ENCODE measurements around the gene ATOH8.
A peak's percentile ranks its signal among the peaks of the same experiment; 100 is the strongest.

Gene ATOH8

GRCh38 chr2:85719609-85720240 lies 34.1 kb upstream of the ATOH8 start:
- DNase-seq: no peak

DNA sequence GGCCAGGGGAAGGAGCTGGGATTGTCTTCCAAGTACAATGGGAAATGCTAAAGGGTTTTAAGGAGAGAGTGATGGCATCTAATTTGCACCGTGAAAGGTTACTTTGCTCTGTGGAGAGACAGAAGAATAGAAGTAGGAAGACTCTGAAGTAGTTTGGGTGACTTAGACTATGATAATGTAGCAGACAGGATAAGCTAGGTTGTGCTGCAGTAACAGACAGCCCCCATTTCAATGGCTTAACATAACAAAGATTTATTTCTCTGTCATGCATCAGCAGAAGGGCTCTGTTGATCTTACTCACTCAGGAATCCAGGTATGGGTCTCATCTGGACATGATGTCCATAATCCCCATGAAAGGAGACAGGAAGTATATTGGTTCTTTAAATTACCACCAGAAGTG lies 33.3 kb upstream of the ATOH8 start:
- DNase-seq: no peak

DNA sequence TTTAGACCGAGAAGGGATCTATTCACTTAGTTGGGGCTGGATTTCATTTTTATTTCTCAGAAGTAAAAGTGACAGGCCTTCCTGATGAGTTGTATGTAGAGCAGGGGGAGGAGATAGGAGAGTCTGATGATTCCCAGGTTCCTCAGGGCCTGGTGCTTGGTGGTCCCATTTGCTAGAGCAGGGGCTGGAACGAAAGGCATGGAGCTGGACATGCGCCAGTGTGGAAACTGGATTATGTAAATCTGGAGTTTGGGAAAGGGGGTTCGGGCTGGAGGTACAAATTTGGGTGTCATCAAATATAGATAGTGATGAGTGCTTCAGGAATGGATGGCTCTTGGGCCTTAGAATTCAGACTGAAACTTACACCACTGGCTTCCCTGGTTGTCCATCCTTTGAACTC lies 32.1 kb upstream of the ATOH8 start:
- DNase-seq: no peak

GRCh38 chr2:85722519-85722918 lies 31.3 kb upstream of the ATOH8 start:
- DNase-seq: no peak

GRCh38 chr2:85723707-85724360 lies 30.0 kb upstream of the ATOH8 start:
- no peak for DNase-seq

GRCh38 chr2:85724731-85725181 lies 29.0 kb upstream of the ATOH8 start:
- DNase-seq: no peak

DNA sequence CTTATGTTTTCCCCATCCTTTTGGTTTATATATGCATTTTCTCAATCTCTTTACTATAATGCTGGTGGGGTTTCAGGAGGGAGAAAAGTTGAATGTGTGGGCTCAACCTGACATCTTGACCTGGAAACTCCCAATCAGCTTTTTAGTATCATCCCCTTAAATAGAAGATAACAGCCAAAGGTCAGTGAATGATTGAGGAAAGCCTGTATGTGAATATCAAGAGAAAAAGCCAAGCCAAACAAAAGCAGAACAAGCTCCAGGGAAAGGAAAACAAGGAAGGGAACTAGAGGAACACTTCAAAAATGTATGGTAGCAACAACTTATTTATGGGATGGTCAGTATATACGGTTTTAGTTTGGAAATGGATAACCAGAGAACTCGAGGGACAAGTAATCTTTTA lies 28.3 kb upstream of the ATOH8 start:
- no peak for DNase-seq

DNA sequence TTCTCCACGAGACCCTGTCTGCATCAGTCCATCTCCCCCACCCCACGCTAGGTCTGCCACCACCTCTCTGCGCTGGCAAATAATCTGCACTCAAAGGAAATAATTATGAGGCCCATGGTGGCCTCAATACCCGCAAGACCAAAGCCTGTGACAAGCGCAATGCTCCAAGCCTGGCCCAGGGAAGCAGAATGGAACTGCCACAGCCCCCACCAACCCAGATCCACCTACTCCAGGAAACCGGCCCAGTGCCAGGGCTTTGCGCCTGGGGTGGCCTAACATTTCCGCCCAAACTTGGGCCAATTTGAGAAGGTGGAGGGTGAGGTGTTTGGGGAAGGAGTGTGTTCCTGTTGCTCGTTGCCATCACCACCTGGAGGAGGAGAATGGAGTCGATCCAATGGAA lies 26.0 kb upstream of the ATOH8 start:
- DNase-seq: no peak

- DNase-seq: no peak
Observed at GRCh38 chr2:85728342-85728741, 25.4 kb upstream of the ATOH8 start.

DNA sequence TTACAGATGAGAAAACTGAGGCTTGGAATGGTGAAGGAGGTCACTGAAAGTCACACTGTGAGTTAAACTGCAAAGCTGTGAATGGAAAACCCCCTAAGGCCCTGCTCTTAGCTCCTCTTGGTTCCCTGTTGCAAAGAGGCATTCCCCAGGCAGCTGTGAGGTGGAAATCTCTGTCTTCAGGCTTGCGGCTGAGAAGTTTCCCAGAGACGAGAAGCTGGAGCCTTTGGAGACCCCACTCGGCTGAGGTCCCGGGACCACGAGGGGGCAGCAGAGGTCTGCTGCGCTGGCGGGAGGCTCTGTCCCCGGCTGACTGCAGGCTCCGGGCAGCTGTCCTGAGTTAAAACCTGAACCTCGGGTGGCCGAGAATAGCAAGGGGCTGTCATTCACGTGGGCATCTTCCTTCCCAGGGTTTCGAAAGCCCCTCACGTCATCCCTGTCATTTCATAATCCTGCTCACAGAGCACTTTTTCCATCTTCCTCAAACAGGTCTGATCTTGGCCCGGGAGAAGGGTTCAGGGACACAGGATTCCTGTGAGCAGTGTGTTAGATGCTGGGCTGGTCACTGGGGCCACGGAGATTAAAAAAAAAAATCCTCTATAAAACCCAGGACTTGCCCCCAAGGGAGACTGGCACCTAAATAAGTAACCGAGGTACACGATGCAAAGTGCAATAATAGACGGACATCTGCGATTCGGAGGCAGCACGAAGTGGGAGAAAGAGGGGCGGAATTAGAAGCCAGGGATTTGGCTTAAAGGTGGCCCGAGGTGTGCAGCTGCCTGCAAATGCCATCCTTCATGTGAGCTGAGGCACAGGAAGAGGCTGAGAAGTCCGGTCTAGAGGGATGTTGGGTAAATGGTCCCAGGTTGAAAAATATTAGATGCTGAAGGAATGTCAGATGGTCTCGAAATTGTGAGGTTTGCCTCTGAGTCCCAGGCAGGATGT lies 24.6 kb upstream of the ATOH8 start:
- peak; percentile 54 for DNase-seq

DNA sequence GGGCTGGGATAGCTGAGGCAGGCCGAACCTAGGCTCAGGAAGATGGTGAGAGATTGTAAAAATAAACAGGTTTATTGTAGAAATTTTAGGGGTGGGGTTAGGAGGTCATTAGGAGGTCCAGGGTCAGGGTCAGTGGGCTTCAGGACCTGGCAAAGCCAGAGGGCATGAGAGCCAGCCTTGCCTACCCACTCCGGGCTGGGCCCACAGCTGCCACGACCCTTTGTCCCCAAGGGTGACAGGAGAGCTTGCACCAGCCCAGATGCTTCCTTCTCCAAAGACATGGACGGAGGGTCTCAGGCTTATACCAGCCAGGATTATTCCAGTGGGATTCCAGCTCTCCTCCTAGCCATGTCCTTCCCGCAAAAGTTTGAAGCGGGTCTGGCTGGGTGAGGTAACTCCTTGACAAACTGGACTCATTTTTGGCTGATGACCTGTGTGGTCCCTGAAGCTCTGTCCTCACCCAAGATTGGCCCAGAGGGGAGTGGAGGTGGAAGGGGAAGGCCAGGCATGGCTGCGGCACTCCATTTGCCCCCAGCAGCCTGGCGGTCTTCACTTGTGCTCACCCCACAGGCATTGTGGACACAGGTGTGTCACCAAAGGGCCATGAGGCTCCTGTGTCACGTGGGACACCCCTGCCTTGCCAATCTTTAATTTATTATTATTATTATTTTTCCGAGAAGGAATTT lies 23.8 kb upstream of the ATOH8 start:
- DNase-seq: no peak

- no peak for DNase-seq
Observed at GRCh38 chr2:85730686-85731230, 23.0 kb upstream of the ATOH8 start.

GRCh38 chr2:85731606-85732005 lies 22.2 kb upstream of the ATOH8 start:
- no peak for DNase-seq

DNA sequence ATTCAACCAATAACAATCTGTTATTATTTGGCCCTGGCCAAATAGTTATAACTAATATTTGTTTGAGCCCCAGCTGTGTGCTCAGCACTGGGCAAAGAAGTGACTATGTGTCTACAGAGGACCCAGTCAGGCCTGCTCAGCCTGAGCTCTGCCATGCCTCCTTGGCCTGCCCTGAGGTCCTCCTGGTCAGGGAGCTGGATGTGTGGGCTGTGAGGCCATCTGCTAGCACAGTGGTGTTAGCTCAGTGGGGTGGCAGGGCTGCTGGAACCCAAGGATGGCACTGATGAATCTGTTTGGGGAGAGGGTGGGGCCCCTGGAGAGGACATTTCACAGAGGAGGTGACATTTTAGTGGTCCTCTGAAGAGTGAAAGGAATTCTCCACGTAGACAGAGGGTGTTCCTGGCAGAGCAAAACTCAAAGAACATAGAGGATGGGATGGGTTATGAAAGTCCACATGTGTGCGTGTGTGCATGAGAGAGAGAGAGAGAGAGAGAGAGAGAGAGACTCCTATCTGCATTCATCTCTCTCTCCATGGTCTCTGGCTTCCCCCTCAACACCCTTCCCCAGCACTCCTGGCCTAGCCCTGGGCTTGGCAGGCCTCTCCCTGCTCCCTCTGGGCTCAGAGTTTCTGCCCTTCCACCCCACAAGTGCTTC lies 21.2 kb upstream of the ATOH8 start:
- DNase-seq: no peak

GRCh38 chr2:85733121-85733960 lies 20.4 kb upstream of the ATOH8 start:
- DNase-seq: no peak

DNA sequence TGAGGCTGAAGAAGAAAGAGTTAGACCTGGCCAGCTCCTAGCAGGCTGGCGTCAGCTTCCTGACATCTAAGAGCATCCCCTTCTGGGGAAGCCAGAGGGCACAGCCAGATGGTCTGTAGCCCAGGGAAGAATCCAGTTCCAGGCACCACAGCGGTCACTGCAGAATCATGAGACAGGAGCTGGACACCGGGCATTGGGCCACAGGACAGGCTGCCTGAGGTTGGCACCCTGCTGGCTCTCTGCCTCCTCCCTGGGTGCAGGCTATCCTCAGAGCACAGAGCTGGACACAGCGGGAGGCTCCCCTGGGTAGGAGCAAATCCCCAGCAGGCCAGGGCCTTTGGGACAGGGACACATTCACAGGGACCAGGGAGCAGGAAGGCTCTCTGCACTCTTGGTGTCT lies 19.8 kb upstream of the ATOH8 start:
- no peak for DNase-seq

- DNase-seq: no peak
Observed at GRCh38 chr2:85734942-85735608, 18.7 kb upstream of the ATOH8 start.

GRCh38 chr2:85735691-85736090 lies 18.1 kb upstream of the ATOH8 start:
- no peak for DNase-seq

DNA sequence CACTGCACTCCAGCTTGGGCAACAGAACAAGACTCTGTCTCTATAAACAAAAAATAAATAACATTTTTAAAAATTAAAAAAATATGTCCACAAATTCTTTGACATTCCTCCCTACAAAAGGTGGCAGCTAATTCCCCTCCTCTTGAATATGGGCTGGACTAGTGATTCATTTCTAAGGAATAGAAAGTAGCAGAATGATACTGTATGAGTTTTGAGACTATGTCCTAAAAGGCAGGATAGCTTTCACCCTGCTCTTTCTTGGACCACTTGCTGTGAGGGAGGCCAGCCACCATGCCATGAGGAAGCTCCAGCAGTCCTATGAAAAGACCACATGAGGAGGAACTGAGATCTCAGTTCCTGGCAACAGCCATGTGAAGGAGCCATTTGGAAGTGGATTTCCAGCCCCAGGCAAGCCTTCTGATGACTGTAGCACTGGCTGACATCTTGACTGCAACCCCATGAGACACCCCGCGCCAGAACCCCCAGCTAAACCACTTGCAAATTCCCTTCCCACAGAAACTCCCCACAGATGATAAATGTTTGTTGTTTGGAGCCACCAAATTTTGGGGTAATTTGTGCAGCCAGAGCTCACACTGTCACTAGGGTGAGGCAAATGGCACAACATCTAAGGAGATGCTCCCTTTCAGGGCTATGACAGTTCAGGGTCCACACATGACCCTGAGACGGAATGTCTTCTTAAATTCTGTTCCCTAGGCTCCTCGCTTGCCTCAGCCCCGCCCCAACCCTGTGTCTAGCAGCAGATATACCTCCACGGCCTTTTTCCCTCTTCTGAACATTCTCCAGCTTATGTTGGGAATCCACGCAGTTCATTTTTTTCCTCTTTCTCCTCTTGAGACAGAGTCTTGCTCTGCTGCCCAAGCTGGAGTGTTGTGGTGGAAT lies 17.1 kb upstream of the ATOH8 start:
- DNase-seq: no peak

GRCh38 chr2:85737481-85737880 lies 16.3 kb upstream of the ATOH8 start:
- peak; percentile 66 for DNase-seq

Measured in NCI-H226 (cell line).